Breast epithelium (tissue), 3 donors: ENCODE measurements around the gene SP110.

ENCODE experiments used
- CTCF ChIP-seq, 3 donors: fragments of 450-650 bp; IDR thresholded peaks; one replicate each; pipeline ENCODE4 v1.5.1; 2016 to 2017; ENCODE audit warnings: antibody characterized with exemption in 3 of 3, mild to moderate bottlenecking in 3 of 3, moderate library complexity in 3 of 3
- POLR2A ChIP-seq: fragments of 450-650 bp; IDR thresholded peaks from one replicate; pipeline ENCODE4 v1.6.1; 2016; ENCODE audit warnings: antibody characterized with exemption, mild to moderate bottlenecking, moderate library complexity
- POLR2AphosphoS5 ChIP-seq, 3 donors: sonication (generic); formaldehyde crosslinking; IDR thresholded peaks; one replicate each; pipeline ENCODE4 v1.6.1; 2017; ENCODE audit warnings: antibody characterized with exemption in 3 of 3

- no peak for TF ChIP-seq CTCF (IDR thresholded peaks at IDR 0.05)
- no peak for TF ChIP-seq POLR2A
- no peak for TF ChIP-seq POLR2AphosphoS5 (IDR thresholded peaks at IDR 0.05)
Measured at GRCh38 chr2:230172852-230173251, 46.9 kb downstream of the SP110 start.
